Fibroblast of the aortic adventitia (primary cell): ENCODE data around the gene SMARCD1. TPM values are rescaled to one million over a fixed set of nuclear protein-coding genes. Genes with fewer than 3 reads are reported as not detected.

Source experiments
- DNase-seq: peaks from one replicate; pipeline ENCODE4 v3.0.0-alpha.2; 2010; ENCODE audit warnings: low read depth
- H3K4me3 ChIP-seq: 2 replicates; pipeline ENCODE4 v1.5.1; 2011; ENCODE audit warnings: low read depth, mild to moderate bottlenecking, control low read depth, low read length, moderate library complexity
- total RNA-seq: library from RNA; depleted of rRNA; stranded (reverse); fragments of >200 nt; gene quantifications from 2 replicates; pipeline ENCODE4 v1.2.3, GENCODE V29; 2012; ENCODE audit warnings: low replicate concordance
- TF ChIP-seq, protein P1 (sequence below): IDR thresholded peaks from 2 replicates; pipeline ENCODE4 v1.5.1; 2011; ENCODE audit warnings: mild to moderate bottlenecking, low read length, control low read depth, inconsistent platforms; ENCODE audit not compliant: insufficient read depth

The SMARCD1 gene
- total RNA-seq, 1 donor = 49.0 TPM

DNA sequence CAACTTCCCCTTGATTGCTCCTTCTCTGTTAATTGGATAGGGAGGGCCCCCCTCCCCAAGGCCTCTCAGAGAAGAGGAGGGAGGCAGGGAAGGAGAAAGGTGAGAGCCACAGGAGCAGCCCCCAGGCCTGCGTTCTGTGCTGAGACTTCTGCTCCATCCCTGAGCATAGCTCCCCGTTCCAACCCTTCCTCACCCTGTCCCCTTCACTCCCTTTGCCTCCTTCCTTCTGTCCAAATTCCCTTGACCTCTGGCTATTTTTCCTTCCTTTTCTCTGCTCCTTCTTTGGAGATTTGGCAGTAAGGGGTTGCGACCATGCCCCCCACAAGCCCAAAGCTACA, 28.5 kb upstream of the SMARCD1 start:
- TF ChIP-seq, protein P1, sequence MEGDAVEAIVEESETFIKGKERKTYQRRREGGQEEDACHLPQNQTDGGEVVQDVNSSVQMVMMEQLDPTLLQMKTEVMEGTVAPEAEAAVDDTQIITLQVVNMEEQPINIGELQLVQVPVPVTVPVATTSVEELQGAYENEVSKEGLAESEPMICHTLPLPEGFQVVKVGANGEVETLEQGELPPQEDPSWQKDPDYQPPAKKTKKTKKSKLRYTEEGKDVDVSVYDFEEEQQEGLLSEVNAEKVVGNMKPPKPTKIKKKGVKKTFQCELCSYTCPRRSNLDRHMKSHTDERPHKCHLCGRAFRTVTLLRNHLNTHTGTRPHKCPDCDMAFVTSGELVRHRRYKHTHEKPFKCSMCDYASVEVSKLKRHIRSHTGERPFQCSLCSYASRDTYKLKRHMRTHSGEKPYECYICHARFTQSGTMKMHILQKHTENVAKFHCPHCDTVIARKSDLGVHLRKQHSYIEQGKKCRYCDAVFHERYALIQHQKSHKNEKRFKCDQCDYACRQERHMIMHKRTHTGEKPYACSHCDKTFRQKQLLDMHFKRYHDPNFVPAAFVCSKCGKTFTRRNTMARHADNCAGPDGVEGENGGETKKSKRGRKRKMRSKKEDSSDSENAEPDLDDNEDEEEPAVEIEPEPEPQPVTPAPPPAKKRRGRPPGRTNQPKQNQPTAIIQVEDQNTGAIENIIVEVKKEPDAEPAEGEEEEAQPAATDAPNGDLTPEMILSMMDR = no peak
- peak overlapping the region; percentile 74 for H3K4me3 ChIP-seq
- no peak for DNase-seq

DNA sequence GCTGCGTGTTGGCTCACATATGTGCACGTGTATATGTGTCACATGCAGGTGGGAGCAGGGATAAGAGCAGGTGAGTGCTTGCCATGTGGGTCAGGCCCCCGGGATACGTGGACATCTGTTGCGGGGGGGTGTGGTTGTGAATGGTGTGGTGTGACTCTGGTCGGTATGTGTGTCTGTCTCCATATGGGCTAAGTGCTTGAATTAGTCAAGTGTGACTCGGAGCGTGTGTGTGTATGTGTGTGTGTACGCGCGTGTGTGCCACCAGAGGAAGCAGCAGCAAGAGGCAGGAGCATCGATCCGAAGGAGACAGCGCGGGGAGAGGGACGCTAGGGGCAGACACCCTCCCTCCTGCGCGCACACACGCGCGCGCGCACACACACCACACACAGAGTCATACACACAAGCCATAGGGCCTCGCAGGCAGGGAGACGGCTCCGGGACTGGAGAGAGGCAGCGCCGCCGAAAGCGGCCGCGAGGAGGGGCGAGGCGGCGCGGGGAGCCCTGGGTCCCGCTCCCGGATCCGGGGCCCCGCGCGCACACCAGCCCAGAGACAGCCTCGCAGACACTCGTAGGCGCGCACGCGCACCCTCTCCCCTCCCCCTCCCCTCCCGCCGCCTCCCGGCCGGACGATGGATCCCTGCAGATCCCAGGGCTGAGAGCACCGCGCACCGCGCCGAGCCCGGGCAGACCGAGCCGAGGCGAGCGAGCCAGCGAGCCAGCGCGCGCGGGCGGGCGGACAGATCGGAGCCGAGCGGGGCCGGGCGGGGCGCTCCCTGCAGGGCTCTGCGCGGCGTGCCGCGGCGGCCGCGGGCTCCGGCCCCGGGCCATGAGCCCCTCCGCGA, 27.9 kb upstream of the SMARCD1 start, which contains the start of gene ASIC1:
TSS of gene ASIC1 (plus strand) at position 597 of the 842 bp plus-strand sequence. CDS start 1,171 bp downstream, outside the sequence.
- DNase-seq = peak; percentile 60
- TF ChIP-seq, protein P1 = no peak
- H3K4me3 ChIP-seq = peak within 1 kb of the TSS; percentile 74

DNA sequence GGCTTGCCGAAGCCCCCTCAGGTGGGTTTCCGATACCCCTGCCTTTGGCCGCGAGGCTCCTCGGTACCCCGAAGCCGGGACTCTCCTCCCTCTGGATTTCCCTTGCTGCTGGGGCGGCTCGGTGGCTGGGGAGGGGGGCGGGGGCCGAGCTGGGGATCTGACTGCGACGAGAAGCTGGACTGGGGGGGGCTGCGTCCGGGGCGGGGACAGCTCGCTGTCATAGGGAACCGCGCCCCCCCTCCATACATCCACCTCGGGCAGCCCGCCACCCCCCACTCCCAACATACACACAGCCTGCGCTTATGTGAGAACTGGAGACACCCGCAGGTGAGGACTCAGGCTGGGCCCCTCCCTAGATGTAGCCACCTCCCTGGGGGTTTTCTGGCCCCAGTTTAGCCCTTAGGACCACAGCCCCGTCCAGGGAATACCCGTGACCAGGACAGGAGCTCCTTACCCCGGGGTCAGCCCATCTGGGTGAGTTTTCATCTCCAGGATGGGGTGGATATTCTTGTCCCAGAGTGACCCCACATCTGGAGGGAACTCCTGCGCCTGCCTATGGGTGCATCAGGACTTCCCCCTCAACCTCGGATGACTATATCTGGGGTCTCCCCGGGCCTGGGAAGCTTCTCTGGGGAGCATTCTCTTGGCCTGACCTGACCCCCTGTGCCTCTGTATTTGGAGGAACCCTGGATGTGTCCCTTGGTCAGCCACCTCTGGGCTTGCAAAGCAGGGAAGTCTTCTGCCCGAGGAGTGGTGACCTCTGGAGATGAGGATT, 27.1 kb upstream of the SMARCD1 start:
- peak overlapping the region; percentile 74 for H3K4me3 ChIP-seq
- TF ChIP-seq, protein P1 = no peak
- no peak for DNase-seq

DNA sequence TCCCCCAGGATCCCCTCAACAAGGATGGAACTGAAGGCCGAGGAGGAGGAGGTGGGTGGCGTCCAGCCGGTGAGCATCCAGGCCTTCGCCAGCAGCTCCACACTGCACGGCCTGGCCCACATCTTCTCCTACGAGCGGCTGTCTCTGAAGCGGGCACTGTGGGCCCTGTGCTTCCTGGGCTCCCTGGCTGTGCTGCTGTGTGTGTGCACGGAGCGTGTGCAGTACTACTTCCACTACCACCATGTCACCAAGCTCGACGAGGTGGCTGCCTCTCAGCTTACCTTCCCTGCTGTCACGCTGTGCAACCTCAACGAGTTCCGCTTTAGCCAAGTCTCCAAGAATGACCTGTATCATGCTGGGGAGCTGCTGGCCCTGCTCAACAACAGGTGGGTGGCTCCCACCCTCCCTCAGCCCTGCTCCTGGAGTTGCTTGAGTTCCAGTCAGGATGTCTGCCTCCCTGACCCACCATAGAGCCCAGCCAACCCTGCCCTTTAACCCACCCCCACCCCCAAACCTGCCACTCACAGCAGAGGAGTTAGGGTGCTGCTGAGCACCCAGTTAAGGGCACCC, 26.3 kb upstream of the SMARCD1 start:
- no peak for DNase-seq
- H3K4me3 ChIP-seq = no peak overlapping the region
- TF ChIP-seq, protein P1 = no peak

DNA sequence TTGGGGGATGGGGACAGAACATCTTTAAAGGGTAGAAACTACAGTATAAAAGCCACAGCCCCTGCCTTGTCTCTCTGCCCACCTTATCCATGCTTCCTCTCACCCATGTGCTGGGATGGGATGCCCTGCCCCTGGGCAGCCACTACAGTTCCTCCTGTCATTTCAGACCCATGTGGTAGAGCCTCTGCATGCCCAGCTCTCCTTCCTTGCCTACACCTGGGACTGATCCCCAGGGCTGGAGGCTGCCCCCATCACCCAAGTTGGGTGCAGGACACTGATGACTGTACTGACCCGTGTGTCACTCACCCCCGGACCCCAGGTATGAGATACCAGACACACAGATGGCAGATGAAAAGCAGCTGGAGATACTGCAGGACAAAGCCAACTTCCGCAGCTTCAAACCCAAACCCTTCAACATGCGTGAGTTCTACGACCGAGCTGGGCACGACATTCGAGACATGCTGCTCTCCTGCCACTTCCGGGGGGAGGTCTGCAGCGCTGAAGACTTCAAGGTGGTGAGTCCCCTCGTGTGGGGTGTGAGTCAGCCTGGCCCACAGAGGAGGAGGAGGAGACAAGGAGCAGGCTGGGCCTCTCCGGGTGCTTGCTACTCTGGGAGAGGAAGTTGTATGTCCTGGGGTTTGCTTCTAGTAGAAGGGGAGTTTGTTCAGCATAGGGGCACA, 25.6 kb upstream of the SMARCD1 start:
- TF ChIP-seq, protein P1 = no peak
- DNase-seq = no peak

DNA sequence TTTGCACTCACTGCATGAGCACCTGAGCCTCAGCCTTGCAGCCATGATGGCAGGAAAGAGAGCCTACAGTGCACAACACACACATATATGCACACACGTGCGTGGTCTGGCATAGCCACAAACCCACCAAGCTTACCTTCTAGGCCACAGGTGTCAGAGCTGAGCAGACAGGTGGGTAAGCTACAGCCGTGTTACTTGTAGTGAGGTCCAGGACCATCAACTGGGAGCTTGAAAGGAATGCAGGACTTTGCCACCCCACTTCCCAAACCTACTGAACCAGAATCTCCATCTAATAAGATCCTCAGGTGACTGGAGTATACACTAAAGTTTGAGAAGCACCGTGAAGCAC, 25.0 kb upstream of the SMARCD1 start:
- no peak overlapping the region for H3K4me3 ChIP-seq
- DNase-seq = no peak
- TF ChIP-seq, protein P1 = no peak

More for the DNA sequence above, 25.6 kb upstream of the SMARCD1 start:
- no peak overlapping the region for H3K4me3 ChIP-seq
